IPS DF 19.7 (cell line): Measurements from ENCODE around the gene IL24.

ENCODE experiments used
- DNase-seq: peaks from one replicate; pipeline ENCODE4 v3.0.0-alpha.2; 2013; ENCODE audit warnings: low read depth, low spot score

IL24 gene

DNA sequence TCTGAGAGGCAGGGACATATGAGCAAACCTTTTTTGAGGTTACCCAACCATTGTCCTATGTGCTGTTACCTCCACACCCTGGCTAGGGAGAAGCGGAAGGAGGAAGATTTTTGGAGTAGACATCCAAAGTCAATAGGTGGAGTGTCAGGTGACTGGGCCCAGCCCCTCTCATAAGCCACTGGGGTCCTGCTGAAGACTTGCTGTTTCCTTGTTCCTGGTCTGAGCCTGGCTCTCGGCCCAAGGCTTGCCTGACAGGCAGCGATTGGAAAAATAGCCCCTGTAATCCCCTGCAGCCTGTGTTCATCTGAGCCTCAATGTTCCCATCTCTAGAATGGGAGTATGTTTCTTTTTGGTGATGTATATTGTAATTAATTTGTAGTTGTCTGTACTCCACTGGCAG is 55.9 kb downstream of the IL24 start:
- DNase-seq, result no peak

DNA sequence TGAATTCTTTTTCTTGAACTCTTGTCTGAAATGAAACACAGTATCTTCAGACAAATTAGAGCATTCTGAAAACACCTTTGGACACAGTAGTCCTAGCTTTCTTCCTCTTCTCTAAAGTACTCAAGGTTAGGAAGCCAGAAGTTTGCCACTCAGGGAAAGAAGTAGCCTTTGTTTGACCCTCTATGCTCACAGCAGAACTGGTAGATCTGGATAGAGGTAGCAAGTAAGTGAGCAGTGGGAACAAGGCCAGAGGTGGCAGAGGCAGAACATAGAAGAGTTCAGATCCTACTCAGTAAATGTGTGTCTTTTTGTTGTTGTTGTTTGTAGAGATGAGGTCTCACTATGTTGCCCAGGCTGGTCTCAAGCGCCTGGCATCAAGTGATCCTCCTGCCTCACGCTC is 56.4 kb downstream of the IL24 start:
- DNase-seq, result no peak
